ENCODE measurements around the gene GPAT3. TPM values are rescaled to one million over a fixed set of nuclear protein-coding genes. Genes with fewer than 3 reads are reported as not detected.

Gene GPAT3
- total and polyA plus RNA-seq, 2 donors from 2014 or later: 11.4 to 25.3 TPM

GRCh38 chr4:83546786-83547185, 10.9 kb downstream of the GPAT3 start:
- no peak overlapping the region for H3K4me3 ChIP-seq (ENCODE audit: low read length in 3 of 3)
- no peaks in the 10 kb centered on the region for H3K9me3 ChIP-seq (ENCODE audit: control insufficient read depth in 2 of 3, insufficient read depth in 1 of 3, low read length in 3 of 3)
- H3K9ac ChIP-seq (ENCODE audit: low read length in 3 of 3): no peak overlapping the region
- no peak overlapping the region for H3K27ac ChIP-seq (ENCODE audit: low read depth in 2 of 2, low read length in 2 of 2)
- peaks cover 0 to 4% (median 2%) of the 10 kb centered on the region in 3 donors for H3K4me1 ChIP-seq (ENCODE audit: control insufficient read depth in 2 of 3, insufficient read depth in 2 of 3, low read depth in 1 of 3, low read length in 3 of 3)
- DNase-seq (no peak), FAIRE-seq (no peak)
- no peaks in the 10 kb centered on the region for H3K27me3 ChIP-seq (ENCODE audit: control insufficient read depth, insufficient read depth, low read length)
- peaks cover 0 to 16% (median 4%) of the 10 kb centered on the region in 3 donors for H3K36me3 ChIP-seq (ENCODE audit: control insufficient read depth in 2 of 3, insufficient read depth in 3 of 3, low read length in 3 of 3)
- TF ChIP-seq CTCF (IDR thresholded peaks at IDR 0.05; ENCODE audit: borderline replicate concordance, extremely low read depth, insufficient read depth): no peak
- intact Hi-C loops (cut with DNase I): no loop called here

DNA sequence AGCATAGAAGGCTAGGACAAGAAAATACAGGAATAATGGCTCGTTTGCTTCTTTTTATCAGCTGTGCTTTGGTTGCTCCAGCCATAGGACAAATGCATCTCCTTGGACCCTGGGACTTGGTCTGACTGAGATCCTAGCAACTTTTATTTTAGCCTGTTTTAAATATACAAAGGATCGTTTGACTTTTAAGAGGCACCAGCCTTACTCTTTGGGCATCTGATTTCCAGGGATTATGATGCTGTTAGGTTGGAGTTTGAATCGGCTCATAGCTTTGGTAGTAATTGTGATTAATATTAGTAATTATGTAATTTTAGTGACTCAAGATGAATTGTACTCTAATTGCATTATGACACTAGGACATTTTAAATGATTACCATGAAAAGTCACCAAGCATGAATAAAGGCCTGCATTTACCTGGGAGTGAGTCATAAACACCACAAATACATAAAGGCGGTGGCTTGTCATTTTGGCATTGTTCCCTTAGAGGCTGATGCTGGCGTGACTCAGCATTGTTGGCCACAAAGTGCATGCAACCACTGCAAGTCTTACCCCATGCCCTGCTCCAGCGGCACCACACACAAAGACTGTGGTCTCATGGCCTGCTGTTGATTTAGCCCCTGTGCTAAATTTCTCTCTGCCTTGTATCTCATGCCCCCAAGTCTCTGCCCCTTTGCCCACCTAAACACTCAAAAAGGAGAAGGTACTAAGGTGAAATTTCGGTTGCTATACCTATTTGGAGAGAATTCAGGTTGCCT, 12.4 kb downstream of the GPAT3 start:
- H3K9me3 ChIP-seq (ENCODE audit: control insufficient read depth in 2 of 3, insufficient read depth in 1 of 3, low read length in 3 of 3): no peaks in the 10 kb centered on the region
- TF ChIP-seq CTCF (IDR thresholded peaks at IDR 0.05; ENCODE audit: borderline replicate concordance, extremely low read depth, insufficient read depth): no peak
- DNase-seq: peak in 2 of 5 donors; percentile 31 to 82
- no peak overlapping the region for H3K9ac ChIP-seq (ENCODE audit: low read length in 3 of 3)
- FAIRE-seq: no peak
- peaks cover 0 to 15% (median 4%) of the 10 kb centered on the region in 3 donors for H3K36me3 ChIP-seq (ENCODE audit: control insufficient read depth in 2 of 3, insufficient read depth in 3 of 3, low read length in 3 of 3)
- H3K4me1 ChIP-seq (ENCODE audit: control insufficient read depth in 2 of 3, insufficient read depth in 2 of 3, low read depth in 1 of 3, low read length in 3 of 3): peaks cover 0 to 9% (median 5%) of the 10 kb centered on the region in 3 donors
- no peak overlapping the region for H3K4me3 ChIP-seq (ENCODE audit: low read length in 3 of 3)
- intact Hi-C loops (cut with DNase I): no loop called here
- H3K27me3 ChIP-seq (ENCODE audit: control insufficient read depth, insufficient read depth, low read length): no peaks in the 10 kb centered on the region
- H3K27ac ChIP-seq (ENCODE audit: low read depth in 2 of 2, low read length in 2 of 2): peak overlapping the region; percentile 47 to 54

GRCh38 chr4:83552083-83552482, 16.2 kb downstream of the GPAT3 start:
- Histone ChIP-seq H3K27me3 (ENCODE audit: control insufficient read depth, insufficient read depth, low read length) (no peaks in the 10 kb centered on the region), H3K27ac (ENCODE audit: low read depth in 2 of 2, low read length in 2 of 2) (no peak overlapping the region), H3K4me1 (ENCODE audit: control insufficient read depth in 2 of 3, insufficient read depth in 2 of 3, low read depth in 1 of 3, low read length in 3 of 3) (peaks cover 0 to 5% (median 4%) of the 10 kb centered on the region in 3 donors), H3K4me3 (ENCODE audit: low read length in 3 of 3) (no peak overlapping the region), H3K9me3 (ENCODE audit: control insufficient read depth in 2 of 3, insufficient read depth in 1 of 3, low read length in 3 of 3) (no peaks in the 10 kb centered on the region), H3K36me3 (ENCODE audit: control insufficient read depth in 2 of 3, insufficient read depth in 3 of 3, low read length in 3 of 3) (peaks cover 0 to 5% (median 0%) of the 10 kb centered on the region in 3 donors), H3K9ac (ENCODE audit: low read length in 3 of 3) (no peak overlapping the region)
- TF ChIP-seq CTCF (IDR thresholded peaks at IDR 0.05; ENCODE audit: borderline replicate concordance, extremely low read depth, insufficient read depth): no peak
- DNase-seq: no peak
- intact Hi-C loops (cut with DNase I): no loop called here
- FAIRE-seq: no peak
